ENCODE results near the gene ZC2HC1B. TPM values are rescaled to one million over a fixed set of nuclear protein-coding genes. Genes with fewer than 3 reads are reported as not detected.

ZC2HC1B gene
- total RNA-seq, 1 donor from 2014 or later = not detected

- no peak for TF ChIP-seq CTCF (IDR thresholded peaks at IDR 0.05)
- H3K9me3 Mint-ChIP-seq (ENCODE audit: unreplicated experiment) = no peaks in the 10 kb centered on the region
- DNase-seq (ENCODE audit: extremely low spot score, unreplicated experiment) = no peak
- H3K27me3 Mint-ChIP-seq (ENCODE audit: unreplicated experiment) = peaks cover 11% of the 10 kb centered on the region
- peaks cover 16% of the 10 kb centered on the region for H3K4me1 Mint-ChIP-seq (ENCODE audit: unreplicated experiment)
- no peak overlapping the region for H3K4me3 Mint-ChIP-seq (ENCODE audit: unreplicated experiment)
- peaks cover 30% of the 10 kb centered on the region for H3K36me3 Mint-ChIP-seq (ENCODE audit: unreplicated experiment)
- H3K27ac Mint-ChIP-seq (ENCODE audit: unreplicated experiment) = no peak overlapping the region
These were observed 94.6 kb downstream of the ZC2HC1B start for GRCh38 chr6:143958839-143959399.

GRCh38 chr6:143959927-143960326 is 95.7 kb downstream of the ZC2HC1B start:
- Mint-ChIP-seq H3K36me3 (ENCODE audit: unreplicated experiment) (peaks cover 32% of the 10 kb centered on the region), H3K4me1 (ENCODE audit: unreplicated experiment) (peaks cover 17% of the 10 kb centered on the region), H3K4me3 (ENCODE audit: unreplicated experiment) (no peak overlapping the region), H3K27ac (ENCODE audit: unreplicated experiment) (no peak overlapping the region), H3K9me3 (ENCODE audit: unreplicated experiment) (no peaks in the 10 kb centered on the region), H3K27me3 (ENCODE audit: unreplicated experiment) (peaks cover 11% of the 10 kb centered on the region)
- no peak for TF ChIP-seq CTCF (IDR thresholded peaks at IDR 0.05)
- DNase-seq (ENCODE audit: extremely low spot score, unreplicated experiment) = no peak

GRCh38 chr6:143961066-143961465 is 96.8 kb downstream of the ZC2HC1B start:
- Mint-ChIP-seq H3K27ac (ENCODE audit: unreplicated experiment) (no peak overlapping the region), H3K4me1 (ENCODE audit: unreplicated experiment) (peaks cover 16% of the 10 kb centered on the region), H3K4me3 (ENCODE audit: unreplicated experiment) (no peak overlapping the region), H3K9me3 (ENCODE audit: unreplicated experiment) (no peaks in the 10 kb centered on the region), H3K36me3 (ENCODE audit: unreplicated experiment) (peaks cover 34% of the 10 kb centered on the region), H3K27me3 (ENCODE audit: unreplicated experiment) (peaks cover 11% of the 10 kb centered on the region)
- TF ChIP-seq CTCF (IDR thresholded peaks at IDR 0.05) = no peak
- DNase-seq (ENCODE audit: extremely low spot score, unreplicated experiment) = no peak

- peaks cover 28% of the 10 kb centered on the region for H3K36me3 Mint-ChIP-seq (ENCODE audit: unreplicated experiment)
- H3K4me1 Mint-ChIP-seq (ENCODE audit: unreplicated experiment) = peaks cover 16% of the 10 kb centered on the region
- peaks cover 11% of the 10 kb centered on the region for H3K27me3 Mint-ChIP-seq (ENCODE audit: unreplicated experiment)
- no peak overlapping the region for H3K27ac Mint-ChIP-seq (ENCODE audit: unreplicated experiment)
- TF ChIP-seq CTCF (IDR thresholded peaks at IDR 0.05) = peak; percentile 49
- no peaks in the 10 kb centered on the region for H3K9me3 Mint-ChIP-seq (ENCODE audit: unreplicated experiment)
- no peak for DNase-seq (ENCODE audit: extremely low spot score, unreplicated experiment)
- H3K4me3 Mint-ChIP-seq (ENCODE audit: unreplicated experiment) = no peak overlapping the region
These were observed 97.9 kb downstream of the ZC2HC1B start for GRCh38 chr6:143961886-143962878.
